ENCODE results near the gene GAS7.

The GAS7 gene

DNA sequence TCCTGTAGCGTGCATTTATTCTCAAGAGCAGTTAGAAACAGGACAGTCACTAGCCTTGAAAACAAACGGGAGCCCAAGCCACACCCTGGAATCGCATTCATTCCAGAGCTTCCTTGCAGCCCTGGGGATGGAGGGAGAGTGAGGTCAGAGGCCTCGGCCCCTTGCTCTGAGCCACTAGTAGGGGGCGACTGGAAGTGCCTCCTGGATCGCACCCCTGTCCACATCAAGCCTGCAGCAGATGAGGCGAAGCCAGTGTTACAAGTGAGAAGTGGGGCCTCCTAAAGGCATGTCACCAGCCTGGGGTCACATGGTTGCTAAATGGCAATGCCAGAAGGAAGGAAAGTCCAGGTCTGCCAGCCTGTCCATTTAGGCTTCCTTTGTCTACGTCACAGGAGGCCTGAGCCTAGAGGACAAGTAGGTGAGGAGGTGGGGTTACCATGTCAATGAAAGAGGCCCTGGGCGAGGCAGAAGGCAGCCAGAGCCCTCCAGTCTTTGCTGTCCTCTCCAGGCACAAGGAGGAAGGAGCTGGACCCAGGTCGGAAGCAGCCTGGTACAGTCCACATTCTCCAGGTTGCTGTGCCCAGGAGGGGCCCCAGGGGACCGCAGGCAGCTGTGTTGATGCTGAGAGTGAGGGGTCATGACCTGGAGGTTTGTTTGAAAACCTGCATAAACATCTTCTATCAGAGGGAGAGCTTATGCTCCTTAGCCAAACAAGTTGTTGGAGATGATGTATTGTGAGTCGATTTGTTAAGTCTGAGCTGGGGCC, 290.3 kb downstream of the GAS7 start:
- DNase-seq = no peak
- no peaks in the 10 kb centered on the region for H3K27me3 ChIP-seq (ENCODE audit: insufficient read depth, low read depth, severe bottlenecking)
- TF ChIP-seq, protein P1, sequence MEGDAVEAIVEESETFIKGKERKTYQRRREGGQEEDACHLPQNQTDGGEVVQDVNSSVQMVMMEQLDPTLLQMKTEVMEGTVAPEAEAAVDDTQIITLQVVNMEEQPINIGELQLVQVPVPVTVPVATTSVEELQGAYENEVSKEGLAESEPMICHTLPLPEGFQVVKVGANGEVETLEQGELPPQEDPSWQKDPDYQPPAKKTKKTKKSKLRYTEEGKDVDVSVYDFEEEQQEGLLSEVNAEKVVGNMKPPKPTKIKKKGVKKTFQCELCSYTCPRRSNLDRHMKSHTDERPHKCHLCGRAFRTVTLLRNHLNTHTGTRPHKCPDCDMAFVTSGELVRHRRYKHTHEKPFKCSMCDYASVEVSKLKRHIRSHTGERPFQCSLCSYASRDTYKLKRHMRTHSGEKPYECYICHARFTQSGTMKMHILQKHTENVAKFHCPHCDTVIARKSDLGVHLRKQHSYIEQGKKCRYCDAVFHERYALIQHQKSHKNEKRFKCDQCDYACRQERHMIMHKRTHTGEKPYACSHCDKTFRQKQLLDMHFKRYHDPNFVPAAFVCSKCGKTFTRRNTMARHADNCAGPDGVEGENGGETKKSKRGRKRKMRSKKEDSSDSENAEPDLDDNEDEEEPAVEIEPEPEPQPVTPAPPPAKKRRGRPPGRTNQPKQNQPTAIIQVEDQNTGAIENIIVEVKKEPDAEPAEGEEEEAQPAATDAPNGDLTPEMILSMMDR (IDR thresholded peaks at IDR 0.05; ENCODE audit: low read depth, low read length) = no peak
- H3K9me3 ChIP-seq (ENCODE audit: severe bottlenecking) = peaks cover 5% of the 10 kb centered on the region
- no peak overlapping the region for H3K4me3 ChIP-seq (ENCODE audit: low read depth, low read length)
- H3K36me3 ChIP-seq = peaks cover 11% of the 10 kb centered on the region
- peak overlapping the region; percentile 83 for H3K27ac ChIP-seq

DNA sequence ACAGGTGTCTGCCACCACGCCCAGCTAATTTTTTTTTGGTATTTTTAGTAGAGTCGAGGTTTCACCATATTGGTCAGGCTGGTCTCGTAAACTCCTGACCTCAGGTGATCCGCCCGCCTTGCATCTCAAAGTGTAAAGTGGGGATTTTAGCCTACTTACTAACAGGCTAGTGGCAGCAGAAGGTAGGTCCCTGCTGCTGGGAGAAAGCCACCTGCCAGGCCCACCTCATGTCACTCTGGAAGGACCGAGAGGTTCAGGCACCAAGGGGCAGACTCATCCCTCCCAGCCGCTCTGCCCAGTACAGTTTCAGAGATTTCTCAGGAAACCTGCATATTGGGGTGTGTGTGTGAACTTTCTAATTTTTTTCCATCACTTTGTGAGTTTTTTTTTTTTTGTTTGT, 291.3 kb downstream of the GAS7 start:
- peak; percentile 82 for DNase-seq
- TF ChIP-seq, protein P1 (IDR thresholded peaks at IDR 0.05; ENCODE audit: low read depth, low read length) = no peak
- Histone ChIP-seq H3K36me3 (peaks cover 12% of the 10 kb centered on the region), H3K9me3 (ENCODE audit: severe bottlenecking) (peaks cover 5% of the 10 kb centered on the region), H3K4me3 (ENCODE audit: low read depth, low read length) (no peak overlapping the region), H3K27ac (peak overlapping the region; percentile 83), H3K27me3 (ENCODE audit: insufficient read depth, low read depth, severe bottlenecking) (no peaks in the 10 kb centered on the region)

DNA sequence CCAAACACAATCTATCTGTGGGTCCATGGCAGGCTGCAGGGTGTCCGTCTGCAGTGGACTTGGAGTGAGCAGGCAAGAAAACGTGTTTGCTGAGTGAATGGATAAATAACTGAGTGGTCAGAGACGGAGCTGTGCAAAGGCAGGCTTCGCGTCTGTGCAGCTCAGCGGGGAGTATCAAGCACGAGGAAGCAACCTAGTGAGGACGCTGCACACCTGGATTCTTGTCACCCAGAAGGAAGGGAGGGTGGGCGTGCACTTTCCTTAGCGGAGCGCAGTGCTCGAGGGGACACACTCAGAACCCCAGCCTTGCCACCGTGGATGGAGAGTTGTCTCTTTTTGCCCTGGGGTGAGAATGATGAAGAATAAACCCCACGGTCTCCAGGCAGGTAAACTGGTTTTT, 291.8 kb downstream of the GAS7 start:
- peak overlapping the region; percentile 83 for H3K27ac ChIP-seq
- TF ChIP-seq, protein P1 (IDR thresholded peaks at IDR 0.05; ENCODE audit: low read depth, low read length) = no peak
- no peak for DNase-seq

DNA sequence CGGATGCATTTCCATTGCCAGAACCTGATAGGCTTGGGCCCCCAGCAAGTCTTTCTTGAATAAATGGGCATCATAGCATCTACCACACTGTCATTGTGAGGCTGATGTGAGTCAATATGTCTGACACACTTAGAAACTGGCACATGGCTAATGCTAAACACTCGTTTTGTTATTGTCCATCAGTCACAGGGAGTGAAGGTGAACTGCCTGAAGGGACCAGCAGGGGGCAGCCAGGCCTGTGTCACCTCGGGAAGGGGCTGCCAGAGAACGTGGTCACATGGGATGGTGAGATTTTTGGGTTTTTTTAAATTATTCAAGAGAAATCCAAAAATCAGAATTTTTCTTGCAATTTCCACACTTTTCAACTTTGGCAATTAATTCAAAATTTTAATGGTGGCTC, 292.5 kb downstream of the GAS7 start:
- peaks cover 5% of the 10 kb centered on the region for H3K9me3 ChIP-seq (ENCODE audit: severe bottlenecking)
- TF ChIP-seq, protein P1 (IDR thresholded peaks at IDR 0.05; ENCODE audit: low read depth, low read length) = peak; percentile 83
- H3K4me3 ChIP-seq (ENCODE audit: low read depth, low read length) = peak overlapping the region; percentile 97
- peak overlapping the region; percentile 83 for H3K27ac ChIP-seq
- no peaks in the 10 kb centered on the region for H3K27me3 ChIP-seq (ENCODE audit: insufficient read depth, low read depth, severe bottlenecking)
- DNase-seq = peak; percentile 84
- peaks cover 22% of the 10 kb centered on the region for H3K36me3 ChIP-seq

More for the DNA sequence above, 291.8 kb downstream of the GAS7 start:
- Histone ChIP-seq H3K36me3 (peaks cover 18% of the 10 kb centered on the region), H3K9me3 (ENCODE audit: severe bottlenecking) (peaks cover 5% of the 10 kb centered on the region), H3K27me3 (ENCODE audit: insufficient read depth, low read depth, severe bottlenecking) (no peaks in the 10 kb centered on the region), H3K4me3 (ENCODE audit: low read depth, low read length) (no peak overlapping the region)

- Histone ChIP-seq H3K27me3 (ENCODE audit: insufficient read depth, low read depth, severe bottlenecking) (no peaks in the 10 kb centered on the region), H3K36me3 (peaks cover 30% of the 10 kb centered on the region), H3K27ac (peak within 1 kb of the TSS; percentile 83), H3K9me3 (ENCODE audit: severe bottlenecking) (peaks cover 5% of the 10 kb centered on the region), H3K4me3 (ENCODE audit: low read depth, low read length) (peak within 1 kb of the TSS; percentile 97)
- TF ChIP-seq, protein P1 (IDR thresholded peaks at IDR 0.05; ENCODE audit: low read depth, low read length) = no peak
- peak; percentile 89 for DNase-seq
Measured at GRCh38 chr17:9905078-9905415, 293.4 kb downstream of the GAS7 start, which contains the start of gene RCVRN. RCVRN (minus strand) TSS chr17:9905271; CDS start chr17:9905180, 91 bp downstream.
